Kasumi-1 (cell line): ENCODE measurements around the gene STRN3.
"Not testable (repeated sequence)": the region's sequence is repeated elsewhere in the genome, so short reads cannot be mapped to it uniquely, and the experiment has no call there.

Experiments used
- DNase-seq, 2 experiments: peaks; one replicate each; lab custom pipeline; 2025; lab: John Stamatoyannopoulos, UW

STRN3 gene

DNA sequence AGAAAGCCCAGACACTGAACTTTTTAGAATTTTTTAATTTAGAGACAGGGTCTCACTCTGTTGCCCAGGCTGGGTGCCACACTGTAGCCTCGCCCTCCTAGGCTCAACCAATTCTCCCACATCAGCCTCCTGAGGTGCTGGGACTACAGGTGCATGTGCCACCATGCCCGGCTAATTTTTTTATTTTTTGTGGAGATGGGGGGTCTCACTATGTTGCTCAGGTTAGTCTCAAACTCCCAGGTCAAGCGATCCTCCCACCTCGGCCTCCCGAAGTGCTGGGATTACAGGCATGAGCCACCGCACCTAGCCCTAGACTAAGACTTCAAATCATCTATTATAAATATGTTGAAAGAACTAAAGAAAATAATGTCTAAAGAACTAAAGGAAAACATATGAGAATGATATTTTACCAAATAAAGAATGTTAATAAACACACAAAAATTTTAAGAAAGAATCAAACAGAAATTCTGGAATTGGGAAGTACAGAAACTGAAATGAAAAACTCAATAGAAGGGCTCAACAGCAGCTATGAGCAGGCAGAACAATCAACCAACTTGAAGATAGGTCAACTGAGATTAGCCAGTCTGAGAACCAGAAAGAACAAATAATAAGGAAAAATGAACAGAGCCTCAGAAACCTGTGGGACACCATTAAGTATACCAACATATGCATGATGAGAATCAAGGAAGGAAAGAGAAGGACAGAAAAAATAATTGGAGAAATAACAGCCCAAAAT lies 27.0 kb downstream of the STRN3 start:
- DNase-seq: no peak

DNA sequence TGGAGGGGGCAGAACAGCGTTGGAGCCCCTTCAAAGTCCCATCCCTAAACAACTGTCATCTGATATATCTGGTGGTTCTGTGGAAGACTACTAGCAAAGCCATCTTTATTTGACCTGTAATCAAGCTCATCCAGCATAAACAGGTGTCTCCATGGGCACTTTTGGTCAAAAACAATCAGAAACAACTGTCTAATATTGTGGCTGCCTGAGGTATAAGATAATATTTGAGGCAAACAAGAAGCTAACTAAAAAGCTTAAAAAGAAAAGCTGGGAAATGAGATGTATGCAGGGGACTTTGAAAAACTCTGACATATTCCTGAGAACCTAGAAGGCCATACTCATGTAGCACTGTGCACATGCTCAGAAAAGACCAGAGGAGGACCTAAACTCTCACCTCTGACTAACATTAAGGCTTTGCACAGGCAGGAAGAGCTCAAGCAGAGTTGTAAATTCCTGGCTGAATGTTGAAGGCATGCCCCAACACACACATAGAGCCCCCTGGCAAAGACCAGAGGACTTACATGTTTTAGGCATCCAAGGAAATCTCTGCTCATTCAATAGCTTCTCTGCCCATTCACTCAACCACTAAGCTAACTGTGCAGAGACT lies 28.0 kb downstream of the STRN3 start:
- no peak for DNase-seq

DNA sequence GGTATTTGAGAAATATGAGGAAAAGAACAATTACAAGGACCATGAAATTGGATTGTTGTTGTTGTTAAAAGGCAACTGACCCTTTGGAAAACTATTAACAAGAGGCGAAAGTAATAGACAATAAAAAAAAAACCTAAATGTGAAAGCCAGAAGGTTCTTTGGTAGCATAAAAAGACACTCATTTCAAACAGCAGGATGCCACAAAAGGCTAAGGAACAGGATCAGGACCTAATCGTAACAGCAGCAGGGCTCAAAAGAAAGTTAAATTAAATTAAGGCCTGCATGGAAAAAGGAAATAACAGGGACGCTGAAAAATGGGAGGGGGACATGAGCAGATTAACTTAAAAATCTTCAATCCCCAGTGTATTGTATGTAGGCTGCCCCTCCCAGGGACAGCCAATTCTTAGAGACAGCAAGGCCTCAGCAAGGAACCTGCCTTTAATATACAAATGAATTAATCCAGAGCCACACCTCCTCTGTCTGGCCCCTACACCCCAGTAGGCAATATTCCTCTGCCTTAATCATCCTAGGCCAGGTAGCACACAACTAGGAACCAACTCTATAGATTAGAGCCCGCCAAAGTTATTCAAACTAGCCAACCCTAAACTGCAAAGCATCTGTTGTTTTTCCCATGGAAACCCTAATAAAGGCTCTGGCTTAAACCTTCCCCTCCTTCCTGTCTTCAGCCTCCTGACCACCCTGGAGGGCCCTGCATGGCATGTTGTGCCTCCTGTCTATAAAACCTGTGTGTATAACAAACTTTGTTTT lies 29.1 kb downstream of the STRN3 start:
- no peak for DNase-seq

DNA sequence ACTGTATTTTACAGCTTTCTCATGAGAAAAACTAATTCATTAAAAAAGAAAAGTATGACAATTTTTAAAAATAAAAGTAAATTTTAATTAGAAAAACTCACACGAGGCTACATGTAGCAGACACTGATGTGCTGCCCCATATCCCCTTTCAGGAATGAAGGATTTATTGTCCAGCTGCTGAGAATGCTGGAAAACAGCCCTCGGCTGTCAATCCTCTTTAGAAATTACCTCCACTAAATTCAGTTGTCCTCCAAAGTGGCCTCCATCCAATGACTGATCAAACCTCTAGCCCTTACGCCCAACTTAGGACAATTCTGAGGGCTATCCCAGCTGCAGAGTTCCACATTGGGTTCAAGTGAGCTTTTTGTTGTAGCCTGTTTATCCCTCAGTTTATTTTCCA lies 30.5 kb downstream of the STRN3 start:
- DNase-seq: no peak

- DNase-seq: peak in 1 of 2 experiments; percentile 47
These were observed 31.2 kb downstream of the STRN3 start for GRCh38 chr14:30994681-30995620.

DNA sequence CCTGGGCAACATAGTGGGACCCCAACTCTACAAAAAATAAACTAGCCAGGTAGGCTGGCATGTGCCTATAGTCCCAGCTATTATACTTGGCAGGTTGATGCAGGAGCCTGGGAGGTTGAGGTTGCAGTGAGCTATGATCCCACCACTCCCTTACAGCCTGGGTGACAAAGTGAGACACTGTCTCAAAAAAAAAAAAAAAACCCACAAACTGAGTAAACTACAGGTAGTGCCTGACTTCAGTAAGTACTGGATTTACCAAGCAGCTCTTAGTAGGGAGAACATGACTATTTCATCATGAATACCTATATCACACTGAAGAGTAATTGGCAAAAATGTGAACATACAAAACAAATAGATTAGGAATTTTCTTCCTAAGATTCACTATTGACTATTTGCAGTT lies 33.1 kb downstream of the STRN3 start:
- DNase-seq: no peak

GRCh38 chr14:30991408-30991807 lies 34.8 kb downstream of the STRN3 start:
- peak; percentile 17 to 33 for DNase-seq

- DNase-seq: no peak
These were observed 35.4 kb downstream of the STRN3 start for GRCh38 chr14:30990770-30991169.

DNA sequence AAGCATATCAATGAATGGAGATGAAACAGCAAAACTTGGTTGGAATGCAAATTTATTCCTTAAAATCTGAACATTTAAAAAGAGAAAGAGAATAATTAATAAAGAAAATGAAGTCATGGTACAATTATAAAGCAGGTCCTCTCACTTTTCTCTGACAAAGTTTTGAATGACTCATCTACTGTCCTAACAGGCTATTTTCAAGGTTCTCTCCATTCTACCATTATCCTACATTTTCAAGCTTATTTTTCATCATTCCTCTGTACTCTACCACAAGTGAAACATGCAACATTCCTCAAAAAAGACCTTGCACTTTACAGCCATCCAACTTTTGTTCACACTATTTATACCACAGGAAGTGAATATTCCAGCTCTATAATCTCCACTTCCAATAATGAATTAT lies 37.7 kb downstream of the STRN3 start:
- DNase-seq: no peak

DNA sequence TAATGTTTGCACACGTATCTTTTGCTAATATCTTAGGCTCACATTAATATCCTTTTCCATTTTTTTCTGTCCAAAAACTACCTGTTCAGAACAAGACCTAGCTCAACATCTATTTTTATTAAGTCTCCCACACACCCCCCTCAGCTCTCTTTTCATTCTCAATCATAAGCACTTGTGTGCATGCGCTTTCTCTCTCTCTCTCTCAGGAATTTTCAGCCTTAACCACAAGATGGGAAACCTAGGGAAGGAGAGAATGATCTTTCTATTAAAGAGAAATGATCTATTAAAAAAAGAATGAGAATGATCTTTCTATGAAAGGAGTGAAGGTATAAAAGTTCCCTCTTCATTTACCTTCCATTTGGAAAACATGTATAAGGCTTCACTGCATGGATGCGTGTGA lies 40.4 kb downstream of the STRN3 start:
- no peak for DNase-seq

- no peak for DNase-seq
These were observed 42.3 kb downstream of the STRN3 start for GRCh38 chr14:30983858-30984257.

DNA sequence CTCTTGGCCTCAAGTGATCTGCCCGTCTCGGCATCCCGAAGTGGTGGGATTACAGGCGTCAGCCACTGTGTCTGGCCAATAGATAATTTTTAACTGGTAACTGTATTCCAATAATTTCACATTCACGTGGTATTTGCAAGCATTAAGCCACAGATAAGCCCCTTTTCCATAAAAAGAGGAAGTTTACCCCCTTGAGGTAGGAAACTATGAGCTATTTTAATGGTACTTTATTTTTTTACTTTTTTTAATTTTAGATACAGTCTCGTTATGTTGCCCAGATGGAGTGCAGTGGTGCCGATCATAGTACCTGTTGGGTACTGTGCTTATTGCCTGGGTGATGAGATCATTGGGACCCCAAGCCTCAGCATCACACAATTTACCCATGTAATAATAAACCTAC lies 43.6 kb downstream of the STRN3 start:
- peak; percentile 31 to 43 for DNase-seq

GRCh38 chr14:30980980-30981379 lies 45.2 kb downstream of the STRN3 start:
- no peak for DNase-seq

DNA sequence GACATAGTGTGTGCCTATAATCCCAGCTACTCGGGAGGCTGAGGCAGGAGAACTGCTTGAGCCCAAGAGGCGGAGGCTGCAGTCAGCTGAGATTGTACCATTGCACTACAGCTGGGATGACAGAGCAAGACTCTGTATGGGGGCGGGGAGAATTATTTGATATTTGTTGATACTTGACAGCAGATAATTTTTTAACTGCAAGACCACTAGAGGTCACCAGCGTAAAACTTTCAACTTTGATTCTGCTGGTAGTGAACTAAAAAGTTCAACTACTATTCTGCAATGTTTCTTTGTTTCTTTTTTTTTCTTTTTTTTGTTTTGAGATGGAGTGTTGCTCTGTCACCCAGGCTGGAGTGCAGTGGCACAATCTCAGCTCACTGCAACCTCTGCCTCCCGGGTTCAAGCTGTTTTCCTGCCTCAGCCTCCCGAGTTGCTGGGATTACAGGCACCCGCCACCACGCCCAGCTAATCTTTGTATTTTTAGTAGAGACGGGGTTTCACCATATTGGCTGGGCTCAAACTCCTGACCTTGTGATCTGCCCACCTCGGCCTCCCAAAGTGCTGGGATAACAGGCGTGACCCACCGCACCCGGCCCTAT lies 46.0 kb downstream of the STRN3 start:
- peak; percentile 52 to 65 for DNase-seq

DNA sequence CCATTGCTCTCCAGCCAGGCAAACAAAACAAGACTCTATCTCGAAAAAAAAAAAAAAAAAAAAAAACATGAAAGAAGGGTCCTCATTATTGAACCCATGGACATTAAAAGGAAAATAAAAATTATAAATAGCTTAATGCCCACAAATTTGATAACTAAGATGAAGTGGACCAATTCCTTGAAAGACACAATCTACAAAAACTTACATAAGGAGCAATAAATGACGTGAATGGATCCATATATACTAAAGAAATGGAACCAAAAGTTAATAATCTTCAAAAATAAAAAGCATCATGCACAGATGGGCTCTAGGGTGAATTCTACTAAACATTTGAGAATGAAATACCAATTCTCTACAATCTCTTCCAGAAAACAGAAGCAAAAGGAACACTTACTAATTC lies 48.4 kb downstream of the STRN3 start:
- DNase-seq: no peak

DNA sequence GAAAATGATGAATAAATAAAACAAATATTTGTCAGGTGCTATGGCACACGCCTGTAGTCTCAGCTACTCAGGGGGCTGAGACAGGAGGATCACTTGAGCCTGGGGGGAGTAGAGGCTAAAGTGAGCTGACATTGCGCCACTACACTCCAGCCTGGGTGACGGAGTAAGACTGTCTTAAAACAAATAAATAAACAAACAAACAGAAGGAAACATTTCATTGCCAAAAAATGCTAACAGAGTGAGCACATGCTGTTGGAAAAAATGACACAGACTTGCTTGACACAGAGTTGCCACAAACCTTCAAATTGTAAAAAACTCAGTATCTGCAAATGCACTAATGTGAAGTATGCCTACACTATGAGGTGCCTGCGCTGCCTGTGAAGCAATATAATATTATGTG lies 51.6 kb downstream of the STRN3 start:
- DNase-seq: no peak

- no peak for DNase-seq
These were observed 53.1 kb downstream of the STRN3 start for GRCh38 chr14:30972882-30973582.

DNA sequence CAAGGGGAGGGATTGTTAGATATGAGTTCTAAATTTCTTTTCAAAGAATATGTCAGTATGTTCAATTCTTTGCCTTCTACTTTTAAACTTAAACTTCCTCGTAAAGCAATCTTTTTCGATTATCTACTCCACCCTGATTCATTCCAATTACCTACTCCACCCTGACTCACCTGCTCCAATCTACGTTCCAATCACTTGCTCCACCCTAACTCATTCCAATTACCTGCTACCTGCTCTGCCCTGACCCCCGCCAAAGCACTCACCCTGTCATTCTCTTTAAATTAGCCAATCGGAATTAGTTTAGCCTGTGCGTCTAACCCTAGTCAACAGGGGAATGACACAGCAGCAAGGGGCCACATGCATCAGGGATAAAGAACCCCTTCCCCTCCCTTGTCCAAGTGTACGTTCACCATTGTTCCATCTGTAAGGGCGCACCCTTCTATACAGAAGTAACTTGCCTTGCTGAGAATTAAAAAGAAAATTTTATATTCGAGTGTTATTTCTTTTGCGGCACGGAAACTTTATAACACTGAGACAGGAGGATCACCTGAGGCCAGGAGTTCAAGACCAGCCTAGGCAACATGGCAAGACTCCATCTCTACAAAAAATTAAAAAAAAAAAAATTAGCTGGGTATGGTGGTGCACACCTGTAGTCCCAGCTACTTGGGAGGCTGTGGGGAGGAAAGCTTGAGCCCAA lies 54.0 kb downstream of the STRN3 start:
- DNase-seq: not testable (repeated sequence)

DNA sequence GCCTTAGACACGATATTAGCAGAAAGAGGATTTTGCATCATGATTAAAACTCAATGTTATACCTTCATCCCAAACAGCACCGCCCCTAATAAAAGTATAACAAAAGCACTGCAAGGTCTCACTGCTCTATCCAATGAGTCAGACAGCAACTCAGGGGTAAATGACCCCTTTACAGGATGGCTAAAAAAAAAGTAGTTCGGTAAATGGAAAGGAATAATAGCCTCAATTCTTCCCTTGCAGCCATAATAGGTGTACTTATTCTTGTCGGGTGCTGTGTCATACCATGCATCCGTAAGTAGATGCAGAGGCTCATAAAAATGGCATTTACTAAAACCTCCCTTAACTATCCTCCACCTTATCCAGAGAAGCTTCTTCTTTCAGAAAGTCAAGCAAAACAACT lies 54.6 kb downstream of the STRN3 start:
- DNase-seq: no peak

GRCh38 chr14:30969796-30970195 lies 56.4 kb downstream of the STRN3 start:
- DNase-seq: not testable (repeated sequence)
